KMS-11 (cell line): ENCODE measurements around the gene DNAAF9.

Source experiments
- H2AFZ ChIP-seq: fragments of 200-600 bp; sonication (generic); 2 replicates; pipeline ENCODE4 v1.6.1; 2016; ENCODE audit warnings: antibody characterized with exemption, mixed run types, low read depth
- H3K27ac ChIP-seq: fragments of 200-600 bp; sonication (generic); 2 replicates; pipeline ENCODE4 v1.6.1; 2016; ENCODE audit warnings: mild to moderate bottlenecking, mixed run types
- H3K27me3 ChIP-seq: fragments of 200-600 bp; sonication (generic); 2 replicates; pipeline ENCODE4 v1.6.1; 2017; ENCODE audit warnings: mild to moderate bottlenecking, low read depth, mixed run types, moderate library complexity; ENCODE audit not compliant: insufficient read depth
- H3K36me3 ChIP-seq: fragments of 200-600 bp; sonication (generic); 2 replicates; pipeline ENCODE4 v1.6.1; 2017; ENCODE audit warnings: mild to moderate bottlenecking, mixed run types; ENCODE audit not compliant: insufficient read depth
- H3K4me1 ChIP-seq: fragments of 200-600 bp; sonication (generic); 2 replicates; pipeline ENCODE4 v1.6.1; 2016; ENCODE audit warnings: mild to moderate bottlenecking, low read depth, mixed run types; ENCODE audit not compliant: poor library complexity, severe bottlenecking
- H3K4me2 ChIP-seq: fragments of 200-600 bp; sonication (generic); 2 replicates; pipeline ENCODE4 v1.7.0; 2016; ENCODE audit warnings: mild to moderate bottlenecking, mixed run types
- H3K4me3 ChIP-seq: fragments of 200-600 bp; sonication (generic); IDR thresholded peaks from 2 replicates; pipeline ENCODE4 v1.6.1; 2017; ENCODE audit warnings: low read depth, low read length, mixed read lengths; ENCODE audit not compliant: insufficient read depth
- H3K79me2 ChIP-seq: fragments of 200-600 bp; sonication (generic); 2 replicates; pipeline ENCODE4 v1.6.1; 2016; ENCODE audit warnings: low read depth, mixed run types; ENCODE audit not compliant: insufficient read depth
- H3K9ac ChIP-seq: fragments of 200-600 bp; sonication (generic); 2 replicates; pipeline ENCODE4 v1.6.1; 2016; ENCODE audit warnings: mild to moderate bottlenecking, mixed run types
- H4K20me1 ChIP-seq: fragments of 200-600 bp; sonication (generic); 2 replicates; pipeline ENCODE4 v1.6.1; 2016; ENCODE audit warnings: mild to moderate bottlenecking, mixed run types; ENCODE audit not compliant: insufficient read depth
- CTCF ChIP-seq: fragments of 200-600 bp; sonication (generic); conservative IDR thresholded peaks from 2 replicates; pipeline ENCODE4 v1.6.1; 2017; ENCODE audit warnings: low read depth, mild to moderate bottlenecking, antibody characterized with exemption, low read length, moderate library complexity, mixed read lengths

The DNAAF9 gene

GRCh38 chr20:3402453-3402852, 5.0 kb downstream of the DNAAF9 start:
- no peak overlapping the region for H3K27ac ChIP-seq
- no peak overlapping the region for H3K4me3 ChIP-seq
- no peaks in the 10 kb centered on the region for H3K27me3 ChIP-seq
- H4K20me1 ChIP-seq: no peaks in the 10 kb centered on the region
- no peak overlapping the region for H2AFZ ChIP-seq
- TF ChIP-seq CTCF: no peak
- H3K79me2 ChIP-seq: no peaks in the 10 kb centered on the region
- no peak overlapping the region for H3K9ac ChIP-seq
- H3K4me1 ChIP-seq: no peaks in the 10 kb centered on the region
- H3K4me2 ChIP-seq: no peak overlapping the region
- H3K36me3 ChIP-seq: no peaks in the 10 kb centered on the region

GRCh38 chr20:3400260-3401155, 7.0 kb downstream of the DNAAF9 start:
- H3K36me3 ChIP-seq: no peaks in the 10 kb centered on the region
- no peak overlapping the region for H3K27ac ChIP-seq
- H4K20me1 ChIP-seq: no peaks in the 10 kb centered on the region
- H3K27me3 ChIP-seq: no peaks in the 10 kb centered on the region
- no peaks in the 10 kb centered on the region for H3K79me2 ChIP-seq
- H3K4me1 ChIP-seq: no peaks in the 10 kb centered on the region
- no peak overlapping the region for H3K9ac ChIP-seq
- no peak for TF ChIP-seq CTCF
- H2AFZ ChIP-seq: no peak overlapping the region
- no peak overlapping the region for H3K4me3 ChIP-seq
- no peak overlapping the region for H3K4me2 ChIP-seq

GRCh38 chr20:3398681-3399252, 8.7 kb downstream of the DNAAF9 start:
- Histone ChIP-seq H3K4me3 (no peak overlapping the region), H2AFZ (no peak overlapping the region), H3K79me2 (no peaks in the 10 kb centered on the region), H3K4me2 (no peak overlapping the region), H3K27me3 (no peaks in the 10 kb centered on the region), H3K36me3 (no peaks in the 10 kb centered on the region), H3K9ac (no peak overlapping the region), H4K20me1 (no peaks in the 10 kb centered on the region), H3K4me1 (no peaks in the 10 kb centered on the region), H3K27ac (no peak overlapping the region)
- no peak for TF ChIP-seq CTCF

- Histone ChIP-seq H3K27ac (no peak overlapping the region), H4K20me1 (no peaks in the 10 kb centered on the region), H3K9ac (no peak overlapping the region), H3K36me3 (no peaks in the 10 kb centered on the region), H3K79me2 (no peaks in the 10 kb centered on the region), H3K4me2 (no peak overlapping the region), H3K4me1 (no peaks in the 10 kb centered on the region), H2AFZ (no peak overlapping the region), H3K4me3 (no peak overlapping the region), H3K27me3 (no peaks in the 10 kb centered on the region)
- no peak for TF ChIP-seq CTCF
Observed at GRCh38 chr20:3396492-3396891, 11.0 kb downstream of the DNAAF9 start.
